Left ventricle myocardium inferior (tissue), 1 donor: ENCODE data around the gene BORA. TPM values are rescaled to one million over a fixed set of nuclear protein-coding genes. Genes with fewer than 3 reads are reported as not detected.
"Not testable (repeated sequence)": the region's sequence is repeated elsewhere in the genome, so short reads cannot be mapped to it uniquely, and the experiment has no call there.

Experiments
- DNase-seq: peaks from one replicate; pipeline ENCODE4 v3.0.0-alpha.2; 2020
- H3K27ac ChIP-seq: fragments of 200-600 bp; replicated peaks from 2 replicates; pipeline ENCODE4 v1.8.0; 2021
- H3K27me3 ChIP-seq: fragments of 200-600 bp; 2 replicates; pipeline ENCODE4 v1.8.0; 2021; ENCODE audit warnings: low read depth
- H3K36me3 ChIP-seq: fragments of 200-600 bp; 2 replicates; pipeline ENCODE4 v1.8.0; 2021
- H3K4me1 ChIP-seq: fragments of 200-600 bp; 2 replicates; pipeline ENCODE4 v1.8.0; 2021
- H3K4me3 ChIP-seq: fragments of 200-600 bp; 2 replicates; pipeline ENCODE4 v1.8.0; 2021; ENCODE audit warnings: mild to moderate bottlenecking, moderate library complexity
- H3K9me3 ChIP-seq: fragments of 200-600 bp; replicated peaks from 2 replicates; pipeline ENCODE4 v1.8.0; 2021
- intact Hi-C: fragments of 100-400 bp; cut with micrococcal nuclease; formaldehyde crosslinking; loops from one replicate; pipeline ENCODE4 v1.11.0; 2022
- total RNA-seq: library from RNA; stranded (reverse); fragmentation: NEBNext Ultra II Directional; extraction: Animal tissue kit (Norgen Biotek cat#: 25700); gene quantifications from one replicate; pipeline ENCODE4 v1.2.1, GENCODE V29; 2021
- TF ChIP-seq, protein P1 (sequence below): fragments of 200-600 bp; IDR thresholded peaks from 2 replicates; pipeline ENCODE4 v1.8.0; 2021; ENCODE audit warnings: antibody characterized with exemption, mild to moderate bottlenecking, borderline replicate concordance
- donor health status: DM: no; HTN: yes; CAD: no; lungs with severe emphysema.

The BORA gene
- total RNA-seq, 1 donor from 2014 or later = 0.55 TPM

DNA sequence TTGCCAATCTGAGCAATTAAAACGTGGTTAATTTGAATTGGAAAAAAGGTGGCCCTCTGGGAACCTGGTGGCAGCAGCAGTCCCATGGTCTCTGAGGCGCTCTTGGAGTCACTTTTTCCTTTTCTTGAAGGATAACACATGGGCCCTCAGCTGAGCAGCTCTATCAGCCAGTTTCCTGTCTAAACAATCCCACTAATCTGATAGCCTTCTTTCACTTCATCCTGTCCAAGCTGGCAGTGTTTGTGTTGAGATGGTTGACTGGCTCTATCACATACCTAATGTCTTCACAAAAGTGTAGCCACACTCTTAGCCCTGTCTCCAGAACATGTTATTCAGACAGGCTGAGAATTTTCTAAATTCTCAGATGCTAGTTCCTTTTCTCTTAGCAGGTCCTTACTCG, 10.9 kb upstream of the BORA start:
- peaks cover 17% of the 10 kb centered on the region for H3K9me3 ChIP-seq
- TF ChIP-seq, protein P1, sequence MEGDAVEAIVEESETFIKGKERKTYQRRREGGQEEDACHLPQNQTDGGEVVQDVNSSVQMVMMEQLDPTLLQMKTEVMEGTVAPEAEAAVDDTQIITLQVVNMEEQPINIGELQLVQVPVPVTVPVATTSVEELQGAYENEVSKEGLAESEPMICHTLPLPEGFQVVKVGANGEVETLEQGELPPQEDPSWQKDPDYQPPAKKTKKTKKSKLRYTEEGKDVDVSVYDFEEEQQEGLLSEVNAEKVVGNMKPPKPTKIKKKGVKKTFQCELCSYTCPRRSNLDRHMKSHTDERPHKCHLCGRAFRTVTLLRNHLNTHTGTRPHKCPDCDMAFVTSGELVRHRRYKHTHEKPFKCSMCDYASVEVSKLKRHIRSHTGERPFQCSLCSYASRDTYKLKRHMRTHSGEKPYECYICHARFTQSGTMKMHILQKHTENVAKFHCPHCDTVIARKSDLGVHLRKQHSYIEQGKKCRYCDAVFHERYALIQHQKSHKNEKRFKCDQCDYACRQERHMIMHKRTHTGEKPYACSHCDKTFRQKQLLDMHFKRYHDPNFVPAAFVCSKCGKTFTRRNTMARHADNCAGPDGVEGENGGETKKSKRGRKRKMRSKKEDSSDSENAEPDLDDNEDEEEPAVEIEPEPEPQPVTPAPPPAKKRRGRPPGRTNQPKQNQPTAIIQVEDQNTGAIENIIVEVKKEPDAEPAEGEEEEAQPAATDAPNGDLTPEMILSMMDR = no peak
- no peaks in the 10 kb centered on the region for H3K4me1 ChIP-seq
- DNase-seq = no peak
- no peak overlapping the region for H3K27ac ChIP-seq
- no peaks in the 10 kb centered on the region for H3K27me3 ChIP-seq
- intact Hi-C loops = no loop called here
- H3K36me3 ChIP-seq = peaks cover 52% of the 10 kb centered on the region
- no peak overlapping the region for H3K4me3 ChIP-seq

DNA sequence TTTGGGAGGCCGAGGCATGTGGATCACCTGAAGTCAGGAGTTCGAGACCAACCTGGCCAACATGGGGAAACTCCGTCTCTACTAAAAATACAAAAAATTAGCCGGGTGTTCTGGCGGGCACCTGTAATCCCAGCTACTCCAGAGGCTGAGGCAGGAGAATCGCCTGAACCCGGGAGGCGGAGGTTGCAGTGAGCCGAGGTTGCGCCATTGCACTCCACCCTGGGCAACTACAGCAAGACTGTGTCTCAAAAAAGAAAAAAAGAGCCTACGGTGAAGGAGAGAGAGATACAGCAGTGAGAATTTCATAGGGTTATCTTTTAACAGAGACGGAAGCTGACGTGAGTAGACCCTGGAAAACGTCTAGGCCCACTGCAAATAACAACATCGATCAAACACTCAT, 1.5 kb upstream of the BORA start:
- peak overlapping the region; percentile 81 for H3K4me3 ChIP-seq
- intact Hi-C loops = not testable (repeated sequence)

DNA sequence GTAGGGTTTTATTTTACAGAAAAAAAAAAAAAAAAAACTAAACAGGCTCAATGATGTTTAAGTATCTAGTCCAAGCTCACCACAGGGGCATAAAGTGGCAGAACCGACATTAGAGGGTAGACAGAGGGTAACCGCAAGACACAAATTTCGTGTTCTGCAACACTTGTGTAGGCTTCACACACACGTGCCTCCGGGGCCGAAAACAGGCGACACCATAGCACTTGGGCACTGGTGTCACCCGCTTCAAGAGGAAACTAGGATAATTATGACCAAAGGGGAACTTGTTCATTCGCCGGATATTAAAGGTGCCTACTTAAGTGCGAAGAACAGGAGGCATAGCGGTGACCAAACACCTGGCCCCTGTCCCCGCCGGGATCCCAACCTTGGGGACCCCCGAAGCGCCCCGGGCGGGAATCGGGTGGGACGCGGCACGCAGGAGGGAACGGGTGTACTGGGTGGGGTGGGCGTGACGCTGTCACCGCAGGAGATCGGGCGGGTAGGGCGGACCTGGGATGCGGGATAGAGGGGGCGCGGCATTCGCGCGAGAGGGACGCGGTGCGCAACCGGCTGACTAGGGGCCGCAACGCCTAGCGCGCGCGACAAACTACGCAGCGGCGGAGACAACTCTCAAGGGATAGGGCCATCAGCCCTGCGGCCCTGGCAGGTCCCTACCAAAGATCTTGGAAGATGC, 852 bp upstream of the BORA start:
- intact Hi-C loops = no loop called here
- TF ChIP-seq, protein P1 = no peak
- Histone ChIP-seq H3K9me3 (no peaks in the 10 kb centered on the region), H3K36me3 (no peaks in the 10 kb centered on the region), H3K4me1 (peaks cover 30% of the 10 kb centered on the region), H3K4me3 (peak overlapping the region; percentile 81), H3K27me3 (no peaks in the 10 kb centered on the region), H3K27ac (peak overlapping the region; percentile 70)
- DNase-seq = peak; percentile 42

More for the DNA sequence above, 1.5 kb upstream of the BORA start:
- H3K9me3 ChIP-seq, H3K36me3 ChIP-seq, H3K27me3 ChIP-seq, DNase-seq, H3K27ac ChIP-seq: not testable (repeated sequence)
- peaks cover 30% of the 10 kb centered on the region for H3K4me1 ChIP-seq

DNA sequence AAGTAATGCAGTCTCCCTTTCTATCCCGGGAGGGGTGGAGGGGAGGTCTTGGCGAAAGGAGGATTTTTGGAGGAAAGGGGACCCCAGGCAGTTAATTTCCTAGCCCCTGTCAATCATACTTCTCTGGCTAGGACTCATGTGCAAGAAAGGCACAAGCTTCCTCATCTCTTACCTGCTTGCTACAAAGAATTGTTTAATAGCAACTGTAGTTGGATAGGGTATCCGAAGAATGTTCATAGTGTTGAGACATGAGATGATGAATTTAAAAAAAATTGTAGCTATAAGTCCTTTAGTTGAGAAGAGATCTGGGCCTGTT, 525 bp downstream of the BORA start:
- no peak for DNase-seq
- Histone ChIP-seq H3K36me3 (peaks cover 9% of the 10 kb centered on the region), H3K4me1 (peaks cover 30% of the 10 kb centered on the region), H3K9me3 (no peaks in the 10 kb centered on the region), H3K27ac (peak overlapping the region; percentile 44), H3K4me3 (peak overlapping the region; percentile 81), H3K27me3 (no peaks in the 10 kb centered on the region)
- TF ChIP-seq, protein P1 = no peak
- intact Hi-C loops = no loop called here

DNA sequence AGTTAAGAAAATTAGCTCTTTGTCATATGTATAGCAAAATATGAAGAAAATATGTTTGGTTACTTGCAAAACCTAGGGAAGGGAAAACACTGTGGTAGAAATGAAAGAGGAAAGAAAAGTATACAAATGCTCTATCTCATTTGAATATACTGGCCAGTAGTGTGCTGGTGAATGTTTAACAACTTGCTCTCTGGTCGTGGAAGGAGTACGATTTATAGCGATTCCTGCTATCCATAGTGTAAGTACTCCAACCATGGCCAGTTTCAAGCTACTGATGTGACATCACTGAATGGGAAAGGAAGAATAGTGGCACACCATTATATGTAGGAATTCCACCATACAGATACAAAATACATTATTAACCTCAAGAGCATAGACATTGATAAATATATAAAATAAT, 9.3 kb downstream of the BORA start:
- no peaks in the 10 kb centered on the region for H3K9me3 ChIP-seq
- TF ChIP-seq, protein P1 = no peak
- peaks cover 13% of the 10 kb centered on the region for H3K36me3 ChIP-seq
- intact Hi-C loops = no loop called here
- no peaks in the 10 kb centered on the region for H3K4me1 ChIP-seq
- H3K27me3 ChIP-seq = no peaks in the 10 kb centered on the region
- no peak overlapping the region for H3K4me3 ChIP-seq
- no peak for DNase-seq
- H3K27ac ChIP-seq = no peak overlapping the region

DNA sequence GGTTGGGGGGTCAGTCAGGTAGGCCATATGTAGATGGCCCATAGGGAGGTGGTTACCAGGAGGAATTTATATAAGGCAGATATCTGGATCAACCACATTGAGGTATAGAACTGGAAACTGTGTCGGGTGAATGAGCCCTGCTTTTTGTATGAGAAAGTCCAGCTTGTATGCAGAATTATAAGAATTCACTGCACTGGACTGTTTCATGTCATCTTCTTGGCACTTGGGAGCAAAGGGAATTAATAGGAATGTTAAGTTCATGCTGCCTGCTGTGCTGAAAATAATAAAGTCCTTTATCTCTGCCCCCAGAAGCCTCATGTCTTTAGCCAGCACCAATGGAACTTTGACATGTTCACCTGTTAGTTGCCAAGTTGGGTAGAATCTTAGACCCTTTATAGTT, 12.3 kb downstream of the BORA start:
- no peaks in the 10 kb centered on the region for H3K4me1 ChIP-seq
- H3K9me3 ChIP-seq = no peaks in the 10 kb centered on the region
- H3K36me3 ChIP-seq = peaks cover 15% of the 10 kb centered on the region
- intact Hi-C loops = no loop called here
- H3K27ac ChIP-seq = no peak overlapping the region
- DNase-seq = no peak
- H3K27me3 ChIP-seq = no peaks in the 10 kb centered on the region
- TF ChIP-seq, protein P1 = no peak
- H3K4me3 ChIP-seq = no peak overlapping the region
